A549 (cell line): ENCODE measurements around the gene GNB5. TPM values are rescaled to one million over a fixed set of nuclear protein-coding genes. Genes with fewer than 3 reads are reported as not detected.

ENCODE experiments used
- ATAC-seq, 2 experiments: fragments of 200-7000 bp in 1 of 2; fragments of >200 bp in 1 of 2; cut with Nextera tagmentation in 1 of 2; cut with Tn5 transposase in 1 of 2; 3 replicates each; pipeline versions ENCODE4 v1.8.0 to v1.9.1; 2018 to 2020; ENCODE audit warnings: mild to moderate bottlenecking in 1 of 2, moderate library complexity in 1 of 2
- CTCF ChIA-PET: fragments of 300-600 bp; sonication (Branson Sonifier 250); formaldehyde crosslinking; extraction: SDS; loops from one replicate; lab custom pipeline; 2021; ENCODE audit warnings: antibody characterized with exemption, inconsistent platforms; lab: Yijun Ruan, JAX
- POLR2A ChIA-PET: fragments of 350-600 bp; formaldehyde crosslinking; extraction: SDS; loops from one replicate; lab custom pipeline; 2021; ENCODE audit warnings: antibody characterized with exemption, inconsistent platforms; lab: Yijun Ruan, JAX
- DNase-seq, 2 experiments: peaks; one replicate each; pipeline versions ENCODE4 v3.0.0 to v3.0.0-alpha.2; 2011 to 2016; ENCODE audit warnings: low read depth in 1 of 2, low spot score in 1 of 2
- FAIRE-seq: peaks from 2 replicates; lab custom pipeline; 2011; peaks lifted over from hg19 to GRCh38; lab: Jason Lieb, UNC
- H3K27ac ChIP-seq, 2 experiments: fragments of >200 bp; sonication (Bioruptor Twin); formaldehyde crosslinking; 3 replicates each; pipeline ENCODE4 v1.5.1; 2016 to 2017
- H3K4me1 ChIP-seq: fragments of >200 bp; sonication (Bioruptor Twin); formaldehyde crosslinking; 3 replicates; pipeline ENCODE4 v1.6.1; 2016
- H3K4me2 ChIP-seq: fragments of >200 bp; sonication (Bioruptor Twin); formaldehyde crosslinking; 3 replicates; pipeline ENCODE4 v1.6.1; 2016
- H3K4me3 ChIP-seq: fragments of >200 bp; sonication (Bioruptor Twin); formaldehyde crosslinking; 3 replicates; pipeline ENCODE4 v1.5.1; 2016
- H3K9me3 ChIP-seq: fragments of >200 bp; sonication (Bioruptor Twin); formaldehyde crosslinking; 3 replicates; pipeline ENCODE4 v1.6.1; 2016
- BHLHE40 ChIP-seq: IDR thresholded peaks from 2 replicates; pipeline ENCODE4 v1.6.1; 2012; ENCODE audit warnings: low read depth, low read length, inconsistent platforms
- CBX8 ChIP-seq: fragments of 200-600 bp; sonication (generic); IDR thresholded peaks from 2 replicates; pipeline ENCODE4 v1.6.1; 2016
- EHMT2 ChIP-seq: fragments of 200-600 bp; sonication (generic); IDR thresholded peaks from 2 replicates; pipeline ENCODE4 v1.6.1; 2016; ENCODE audit warnings: antibody characterized with exemption, low read depth, mild to moderate bottlenecking, moderate library complexity
- FOSB ChIP-seq: fragments of 250-450 bp; sonication (Bioruptor Pico); IDR thresholded peaks from 2 replicates; pipeline ENCODE4 v1.5.0; 2020; ENCODE audit warnings: mild to moderate bottlenecking, moderate library complexity
- FOSL2 ChIP-seq, 2 experiments: fragments of 450-650 bp in 1 of 2; fragments of >200 bp in 1 of 2; sonication (Bioruptor Twin) in 1 of 2; formaldehyde crosslinking; IDR thresholded peaks; 2 replicates each; pipeline versions ENCODE4 v1.5.0 to v1.6.1; 2016 to 2020; ENCODE audit warnings: mild to moderate bottlenecking in 1 of 2, moderate library complexity in 1 of 2
- FOXS1 ChIP-seq: fragments of 250-450 bp; sonication (Bioruptor Pico); IDR thresholded peaks from 2 replicates; pipeline ENCODE4 v1.5.0; 2020; ENCODE audit warnings: mild to moderate bottlenecking, moderate library complexity
- GATA3 ChIP-seq: IDR thresholded peaks from 2 replicates; pipeline ENCODE4 v1.6.1; 2012; ENCODE audit warnings: borderline replicate concordance
- HOXA7 ChIP-seq: fragments of 250-450 bp; sonication (Bioruptor Pico); IDR thresholded peaks from 2 replicates; pipeline ENCODE4 v1.5.0; 2020; ENCODE audit warnings: mild to moderate bottlenecking, moderate library complexity
- JUNB ChIP-seq: fragments of >200 bp; sonication (Bioruptor Twin); formaldehyde crosslinking; IDR thresholded peaks from 2 replicates; pipeline ENCODE4 v1.6.1; 2016
- KDM1A ChIP-seq: fragments of 200-600 bp; sonication (generic); IDR thresholded peaks from 2 replicates; pipeline ENCODE4 v1.6.1; 2016; ENCODE audit warnings: low read depth, mild to moderate bottlenecking
- KDM5A ChIP-seq: fragments of 200-600 bp; sonication (generic); IDR thresholded peaks from 2 replicates; pipeline ENCODE4 v1.6.1; 2016; ENCODE audit warnings: antibody characterized with exemption, mild to moderate bottlenecking
- MAFK ChIP-seq: fragments of 450-650 bp; IDR thresholded peaks from 2 replicates; pipeline ENCODE4 v1.6.1; 2014; ENCODE audit not compliant: partially characterized antibody
- MAZ ChIP-seq: fragments of 150-350 bp; IDR thresholded peaks from 2 replicates; pipeline ENCODE4 v1.6.1; 2014; ENCODE audit warnings: antibody characterized with exemption, low read depth, low read length, borderline replicate concordance
- NPAS2 ChIP-seq: fragments of 250-450 bp; sonication (Bioruptor Pico); IDR thresholded peaks from 2 replicates; pipeline ENCODE4 v1.8.0; 2022; ENCODE audit warnings: mild to moderate bottlenecking, moderate library complexity, borderline replicate concordance
- NR3C1 ChIP-seq: fragments of >200 bp; sonication (Bioruptor Twin); formaldehyde crosslinking; IDR thresholded peaks from 3 replicates; pipeline ENCODE4 v1.6.1; 2017
- PHF8 ChIP-seq: fragments of 200-600 bp; sonication (generic); IDR thresholded peaks from 2 replicates; pipeline ENCODE4 v1.6.1; 2016; ENCODE audit warnings: low read depth, mild to moderate bottlenecking, antibody characterized with exemption, moderate library complexity, borderline replicate concordance
- POLR2A ChIP-seq: IDR thresholded peaks from 2 replicates; pipeline ENCODE4 v1.6.1; 2012; ENCODE audit warnings: mild to moderate bottlenecking, low read length
- RAD21 ChIP-seq, 2 experiments: fragments of >200 bp in 1 of 2; sonication (Bioruptor Twin) in 1 of 2; formaldehyde crosslinking in 1 of 2; IDR thresholded peaks in 1 of 2; conservative IDR thresholded peaks in 1 of 2; 2 replicates in 1 of 2; 3 replicates in 1 of 2; pipeline ENCODE4 v1.6.1; 2012 to 2018; ENCODE audit warnings: inconsistent platforms in 1 of 2
- RCOR1 ChIP-seq: fragments of 150-350 bp; IDR thresholded peaks from 2 replicates; pipeline ENCODE4 v1.6.1; 2014; ENCODE audit warnings: antibody characterized with exemption, low read length, low read depth
- SMC3 ChIP-seq: fragments of >200 bp; sonication (Bioruptor Twin); formaldehyde crosslinking; IDR thresholded peaks from 3 replicates; pipeline ENCODE4 v1.6.1; 2018; ENCODE audit warnings: inconsistent platforms
- SREBF2 ChIP-seq: fragments of 450-650 bp; IDR thresholded peaks from 2 replicates; pipeline ENCODE4 v1.6.1; 2014; ENCODE audit warnings: mild to moderate bottlenecking, moderate library complexity
- TFCP2L1 ChIP-seq: fragments of 250-450 bp; sonication (Bioruptor Pico); IDR thresholded peaks from 2 replicates; pipeline ENCODE4 v1.5.0; 2021; ENCODE audit warnings: mild to moderate bottlenecking
- ZC3H11A ChIP-seq: fragments of 450-650 bp; IDR thresholded peaks from 2 replicates; pipeline ENCODE4 v1.6.1; 2014; ENCODE audit warnings: antibody characterized with exemption, mild to moderate bottlenecking
- ZFP36 ChIP-seq: fragments of 450-650 bp; IDR thresholded peaks from 2 replicates; pipeline ENCODE4 v1.6.1; 2014; ENCODE audit warnings: borderline replicate concordance; ENCODE audit not compliant: partially characterized antibody
- ZNF302 ChIP-seq: fragments of 250-450 bp; sonication (Bioruptor Pico); IDR thresholded peaks from 2 replicates; pipeline ENCODE4 v1.9.0; 2021; ENCODE audit warnings: inconsistent platforms, mild to moderate bottlenecking, moderate library complexity
- ZSCAN20 ChIP-seq: fragments of 250-450 bp; sonication (Bioruptor Pico); IDR thresholded peaks from 2 replicates; pipeline ENCODE4 v1.8.0; 2022; ENCODE audit warnings: mild to moderate bottlenecking, moderate library complexity
- WGBS: methylation state at CpG from one replicate; pipeline ENCODE4 v1.1.6; 2017; ENCODE audit errors: missing lambda C conversion rate; 5-methylcytosine and 5-hydroxymethylcytosine counted together
- polyA plus RNA-seq, 4 experiments: library from polyadenylated mRNA; depleted of rRNA in 3 of 4; stranded (reverse); fragments of >200 nt; fragmentation: RNase III in 1 of 4; extraction: RNeasy Plus Mini Kit Qiagen cat#74134 plus additional on column Dnase treatment in 1 of 4; gene quantifications; 2 replicates in 3 of 4; 3 replicates in 1 of 4; pipeline ENCODE4 v1.2.3, GENCODE V29; 2011 to 2017
- TF ChIP-seq, protein P1 (sequence below): fragments of 450-650 bp; IDR thresholded peaks from 2 replicates; pipeline ENCODE4 v1.6.1; 2014; ENCODE audit warnings: antibody characterized with exemption
- TF ChIP-seq, protein P2 (sequence below): fragments of 150-350 bp; IDR thresholded peaks from 2 replicates; pipeline ENCODE4 v1.6.1; 2014; ENCODE audit warnings: low read depth, mild to moderate bottlenecking, low read length
- TF ChIP-seq, protein P3 (sequence below): fragments of >200 bp; sonication (Bioruptor Twin); formaldehyde crosslinking; IDR thresholded peaks from 3 replicates; pipeline ENCODE4 v1.5.1; 2016
- TF ChIP-seq, protein P4 (sequence below): IDR thresholded peaks from 2 replicates; pipeline ENCODE4 v1.6.1; 2012; ENCODE audit warnings: low read depth, borderline replicate concordance

The GNB5 gene
- polyA plus RNA-seq, 2 of the 4 experiments (the other 2 are of a cell fraction) = 57.2 to 67.5 TPM

DNA sequence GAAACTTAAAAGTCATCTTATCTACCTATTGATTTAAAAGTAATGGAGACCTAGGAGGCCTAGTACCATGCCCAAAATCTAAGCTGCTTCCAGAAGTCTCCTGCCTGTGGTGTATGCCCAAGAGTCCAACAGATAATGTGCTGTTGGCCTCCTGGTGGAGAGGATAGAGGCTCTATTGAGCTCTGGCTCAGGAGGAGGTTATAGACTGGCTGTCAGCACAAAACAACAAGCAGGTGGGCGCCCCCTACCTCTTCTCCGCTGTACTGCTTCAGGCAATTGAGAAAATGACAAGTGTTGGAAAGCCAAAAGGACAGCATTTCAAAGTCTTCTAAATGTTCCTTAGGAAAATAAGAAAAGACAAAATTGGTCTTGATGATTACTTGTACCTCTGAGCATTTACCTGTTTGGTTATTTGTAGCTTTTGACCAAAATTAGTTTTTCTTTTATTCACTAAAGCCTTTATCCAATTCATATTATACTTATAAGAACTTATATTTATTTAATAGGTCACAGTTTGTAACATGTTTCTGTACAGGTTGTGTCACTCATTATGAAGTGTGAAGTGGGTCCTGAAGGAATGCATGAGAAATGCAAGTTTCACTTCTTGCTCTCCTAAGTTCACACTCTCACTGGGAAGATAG lies 17.2 kb upstream of the GNB5 start (continued):
- TF ChIP-seq, protein P1, sequence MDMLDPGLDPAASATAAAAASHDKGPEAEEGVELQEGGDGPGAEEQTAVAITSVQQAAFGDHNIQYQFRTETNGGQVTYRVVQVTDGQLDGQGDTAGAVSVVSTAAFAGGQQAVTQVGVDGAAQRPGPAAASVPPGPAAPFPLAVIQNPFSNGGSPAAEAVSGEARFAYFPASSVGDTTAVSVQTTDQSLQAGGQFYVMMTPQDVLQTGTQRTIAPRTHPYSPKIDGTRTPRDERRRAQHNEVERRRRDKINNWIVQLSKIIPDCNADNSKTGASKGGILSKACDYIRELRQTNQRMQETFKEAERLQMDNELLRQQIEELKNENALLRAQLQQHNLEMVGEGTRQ = no peak
- TF ChIP-seq ZFP36 = no peak
- TF ChIP-seq POLR2A = no peak
- peak; percentile 64 for TF ChIP-seq SMC3
- TF ChIP-seq KDM1A = no peak
- TF ChIP-seq ZNF302 (CRISPR knock-in tag) = no peak
- peak; percentile 51 for TF ChIP-seq MAFK
- TF ChIP-seq, protein P2, sequence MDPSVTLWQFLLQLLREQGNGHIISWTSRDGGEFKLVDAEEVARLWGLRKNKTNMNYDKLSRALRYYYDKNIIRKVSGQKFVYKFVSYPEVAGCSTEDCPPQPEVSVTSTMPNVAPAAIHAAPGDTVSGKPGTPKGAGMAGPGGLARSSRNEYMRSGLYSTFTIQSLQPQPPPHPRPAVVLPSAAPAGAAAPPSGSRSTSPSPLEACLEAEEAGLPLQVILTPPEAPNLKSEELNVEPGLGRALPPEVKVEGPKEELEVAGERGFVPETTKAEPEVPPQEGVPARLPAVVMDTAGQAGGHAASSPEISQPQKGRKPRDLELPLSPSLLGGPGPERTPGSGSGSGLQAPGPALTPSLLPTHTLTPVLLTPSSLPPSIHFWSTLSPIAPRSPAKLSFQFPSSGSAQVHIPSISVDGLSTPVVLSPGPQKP = no peak
- TF ChIP-seq TFCP2L1 (CRISPR knock-in tag) = no peak
- TF ChIP-seq HOXA7 (CRISPR knock-in tag) = no peak
- TF ChIP-seq NPAS2 (CRISPR knock-in tag) = no peak
- TF ChIP-seq PHF8 = no peak
- no peak for TF ChIP-seq MAZ
- TF ChIP-seq SREBF2 = no peak
- no peak for TF ChIP-seq JUNB
- TF ChIP-seq CBX8 = no peak
- no peak for TF ChIP-seq GATA3

DNA sequence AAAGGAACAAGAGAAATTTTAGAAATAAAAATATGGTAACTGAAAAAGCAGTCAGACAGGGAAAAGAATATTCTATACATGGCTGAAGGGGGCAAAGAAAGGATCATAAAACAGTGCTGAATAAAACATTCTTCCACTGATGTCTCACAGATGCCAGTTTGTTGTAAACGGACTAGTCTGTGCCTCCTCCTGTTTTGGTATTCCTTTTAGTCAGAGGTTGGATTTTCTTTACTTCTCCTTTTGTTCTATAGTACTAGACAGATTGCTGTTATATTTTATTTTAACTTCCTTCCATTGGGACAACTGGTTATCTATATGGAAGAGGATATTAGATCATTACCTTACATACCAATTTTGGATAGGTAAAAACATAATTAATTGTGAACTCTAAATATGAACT lies 16.0 kb upstream of the GNB5 start:
- CTCF ChIA-PET = interaction anchor here (0.7 to 5.1 kb wide), 4 partner anchors 20 to 198 kb away, joined by 3 to 21 read pairs (median 12); no protein-coding TSS in a partner anchor

DNA sequence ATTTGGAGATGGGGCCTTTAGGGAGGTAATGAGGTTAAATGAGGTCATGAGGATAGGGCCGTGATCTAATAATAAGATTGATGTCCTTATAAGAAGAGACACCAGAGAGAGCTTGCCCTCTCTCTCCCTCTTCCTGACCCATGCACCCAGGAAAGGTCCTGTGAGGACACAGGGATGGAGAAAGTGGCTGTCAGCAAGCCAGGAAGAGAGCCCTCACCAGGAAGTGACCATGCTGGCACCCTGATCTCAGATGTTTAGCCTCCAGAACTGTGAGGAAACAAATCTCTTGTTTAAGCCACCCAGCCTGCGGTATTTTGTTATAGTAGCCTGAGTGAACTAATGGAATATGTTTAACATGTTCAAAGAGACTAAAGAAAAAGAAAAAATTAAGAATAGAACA lies 15.3 kb upstream of the GNB5 start:
- Histone ChIP-seq H3K4me3 (no peak overlapping the region), H3K27ac (no peak overlapping the region), H3K4me2 (no peak overlapping the region), H3K4me1 (no peaks in the 10 kb centered on the region), H3K9me3 (no peaks in the 10 kb centered on the region)
- ATAC-seq (no peak), DNase-seq (no peak), FAIRE-seq (no peak)
- 88% methylated on average over 2 of the region's 2 CpGs for WGBS
- TF ChIP-seq FOSB (no peak), KDM5A (no peak), RAD21 (conservative IDR thresholded peaks at IDR 0.05 in 1 of 2, IDR thresholded peaks at IDR 0.05 in 1 of 2) (no peak), GATA3 (no peak), NR3C1 (no peak), FOXS1 (CRISPR knock-in tag) (no peak), ZC3H11A (no peak), PHF8 (no peak), SMC3 (no peak), BHLHE40 (no peak), ZSCAN20 (CRISPR knock-in tag) (no peak), ZFP36 (no peak), FOSL2 (IDR thresholded peaks at IDR 0.05) (no peak), FOSL2 (CRISPR knock-in tag; IDR thresholded peaks at IDR 0.05) (no peak), TFCP2L1 (CRISPR knock-in tag) (no peak), EHMT2 (no peak)
- TF ChIP-seq, protein P3, sequence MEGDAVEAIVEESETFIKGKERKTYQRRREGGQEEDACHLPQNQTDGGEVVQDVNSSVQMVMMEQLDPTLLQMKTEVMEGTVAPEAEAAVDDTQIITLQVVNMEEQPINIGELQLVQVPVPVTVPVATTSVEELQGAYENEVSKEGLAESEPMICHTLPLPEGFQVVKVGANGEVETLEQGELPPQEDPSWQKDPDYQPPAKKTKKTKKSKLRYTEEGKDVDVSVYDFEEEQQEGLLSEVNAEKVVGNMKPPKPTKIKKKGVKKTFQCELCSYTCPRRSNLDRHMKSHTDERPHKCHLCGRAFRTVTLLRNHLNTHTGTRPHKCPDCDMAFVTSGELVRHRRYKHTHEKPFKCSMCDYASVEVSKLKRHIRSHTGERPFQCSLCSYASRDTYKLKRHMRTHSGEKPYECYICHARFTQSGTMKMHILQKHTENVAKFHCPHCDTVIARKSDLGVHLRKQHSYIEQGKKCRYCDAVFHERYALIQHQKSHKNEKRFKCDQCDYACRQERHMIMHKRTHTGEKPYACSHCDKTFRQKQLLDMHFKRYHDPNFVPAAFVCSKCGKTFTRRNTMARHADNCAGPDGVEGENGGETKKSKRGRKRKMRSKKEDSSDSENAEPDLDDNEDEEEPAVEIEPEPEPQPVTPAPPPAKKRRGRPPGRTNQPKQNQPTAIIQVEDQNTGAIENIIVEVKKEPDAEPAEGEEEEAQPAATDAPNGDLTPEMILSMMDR = no peak
- TF ChIP-seq, protein P1 = no peak
- ChIA-PET CTCF (interaction anchor here (0.7 to 5.1 kb wide), 3 partner anchors 11 to 199 kb away, joined by 3 to 21 read pairs (median 12); no protein-coding TSS in a partner anchor), POLR2A (no interaction called here)

More for the DNA sequence above, 16.0 kb upstream of the GNB5 start:
- TF ChIP-seq, protein P4, sequence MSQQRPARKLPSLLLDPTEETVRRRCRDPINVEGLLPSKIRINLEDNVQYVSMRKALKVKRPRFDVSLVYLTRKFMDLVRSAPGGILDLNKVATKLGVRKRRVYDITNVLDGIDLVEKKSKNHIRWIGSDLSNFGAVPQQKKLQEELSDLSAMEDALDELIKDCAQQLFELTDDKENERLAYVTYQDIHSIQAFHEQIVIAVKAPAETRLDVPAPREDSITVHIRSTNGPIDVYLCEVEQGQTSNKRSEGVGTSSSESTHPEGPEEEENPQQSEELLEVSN = no peak
- TF ChIP-seq RCOR1 (no peak), MAZ (no peak)
- TF ChIP-seq, all 56 proteins: peak for 0
- no peak overlapping the region for H3K4me3 ChIP-seq
- 51% methylated on average over 1 of the region's 1 CpG for WGBS
- no peaks in the 10 kb centered on the region for H3K9me3 ChIP-seq
- no peak overlapping the region for H3K27ac ChIP-seq
- DNase-seq (no peak), ATAC-seq (no peak), FAIRE-seq (peak; percentile 51)
- no peak overlapping the region for H3K4me2 ChIP-seq
- POLR2A ChIA-PET = no interaction called here
- no peaks in the 10 kb centered on the region for H3K4me1 ChIP-seq
